SK-N-MC (cell line): ENCODE results near the gene SLC4A3.

Experiments used
- EZH2 ChIP-seq: fragments of 200-600 bp; sonication (generic); IDR thresholded peaks from one replicate; pipeline ENCODE4 v1.6.1; 2017; ENCODE audit warnings: antibody characterized with exemption
- FOXP2 ChIP-seq: optimal IDR thresholded peaks from 2 replicates; pipeline ENCODE3; 2011; ENCODE audit warnings: mild to moderate bottlenecking, moderate library complexity; ENCODE audit not compliant: insufficient read depth; ENCODE audit errors: extremely low read length, control extremely low read depth
- POLR2AphosphoS5 ChIP-seq: IDR thresholded peaks from 2 replicates; pipeline ENCODE4 v1.6.1; 2012; ENCODE audit warnings: mild to moderate bottlenecking, low read depth, low read length, borderline replicate concordance

GRCh38 chr2:219656526-219656925 lies 29.1 kb downstream of the SLC4A3 start:
- TF ChIP-seq EZH2 (no peak), POLR2AphosphoS5 (no peak), FOXP2 (no peak)
